HepG2 (cell line): ENCODE measurements around the gene DOHH.

ENCODE experiments used
- ATF3 ChIP-seq: sonication (generic); formaldehyde crosslinking; IDR thresholded peaks from 2 replicates; pipeline ENCODE4 v1.4.0; 2020; ENCODE audit warnings: missing genetic modification reagents
- CHD2 ChIP-seq: IDR thresholded peaks from 2 replicates; pipeline ENCODE4 v1.6.1; 2011; ENCODE audit warnings: low read depth, low read length, improper control_type of control experiment
- CTCF ChIP-seq: sonication (generic); formaldehyde crosslinking; IDR thresholded peaks from 2 replicates; pipeline ENCODE4 v1.5.0; 2020; ENCODE audit warnings: mild to moderate bottlenecking, missing genetic modification reagents, moderate library complexity
- GABPB1 ChIP-seq: IDR thresholded peaks from 2 replicates; pipeline ENCODE4 v1.6.1; 2016; ENCODE audit warnings: mild to moderate bottlenecking, missing genetic modification reagents, moderate library complexity, missing compliant biosample characterization
- HDAC1 ChIP-seq: sonication (generic); formaldehyde crosslinking; IDR thresholded peaks from 2 replicates; pipeline ENCODE4 v1.5.1; 2020; ENCODE audit warnings: mild to moderate bottlenecking, missing genetic modification reagents
- MAFF ChIP-seq: IDR thresholded peaks from 2 replicates; pipeline ENCODE4 v1.6.1; 2011; ENCODE audit warnings: low read depth, low read length, improper control_type of control experiment
- NFE2L1 ChIP-seq: sonication (generic); formaldehyde crosslinking; IDR thresholded peaks from 2 replicates; pipeline ENCODE4 v1.4.0; 2020; ENCODE audit warnings: missing genetic modification reagents, mild to moderate bottlenecking, borderline replicate concordance
- PAF1 ChIP-seq: IDR thresholded peaks from 2 replicates; pipeline ENCODE4 v1.6.1; 2016; ENCODE audit warnings: missing genetic modification reagents, missing compliant biosample characterization
- PCBP1 ChIP-seq: fragments of 200-400 bp; formaldehyde crosslinking; IDR thresholded peaks from 2 replicates; pipeline ENCODE4 v1.6.1; 2017; ENCODE audit warnings: mild to moderate bottlenecking, low read depth, low read length, borderline replicate concordance
- ZBTB20 ChIP-seq: sonication (generic); formaldehyde crosslinking; IDR thresholded peaks from 2 replicates; pipeline ENCODE4 v1.8.1; 2023; ENCODE audit warnings: missing genetic modification reagents, low read depth, mild to moderate bottlenecking, borderline replicate concordance
- TF ChIP-seq, protein P1 (sequence below): sonication (generic); formaldehyde crosslinking; IDR thresholded peaks from 2 replicates; pipeline ENCODE4 v1.4.0; 2020; ENCODE audit warnings: missing genetic modification reagents

- TF ChIP-seq CTCF (CRISPR knock-in tag) (no peak), CHD2 (no peak), HDAC1 (CRISPR knock-in tag) (no peak), ZBTB20 (CRISPR knock-in tag) (no peak), MAFF (no peak), GABPB1 (CRISPR knock-in tag) (no peak), NFE2L1 (no peak), PCBP1 (no peak), PAF1 (CRISPR knock-in tag) (no peak), ATF3 (CRISPR knock-in tag) (no peak)
- TF ChIP-seq, protein P1, sequence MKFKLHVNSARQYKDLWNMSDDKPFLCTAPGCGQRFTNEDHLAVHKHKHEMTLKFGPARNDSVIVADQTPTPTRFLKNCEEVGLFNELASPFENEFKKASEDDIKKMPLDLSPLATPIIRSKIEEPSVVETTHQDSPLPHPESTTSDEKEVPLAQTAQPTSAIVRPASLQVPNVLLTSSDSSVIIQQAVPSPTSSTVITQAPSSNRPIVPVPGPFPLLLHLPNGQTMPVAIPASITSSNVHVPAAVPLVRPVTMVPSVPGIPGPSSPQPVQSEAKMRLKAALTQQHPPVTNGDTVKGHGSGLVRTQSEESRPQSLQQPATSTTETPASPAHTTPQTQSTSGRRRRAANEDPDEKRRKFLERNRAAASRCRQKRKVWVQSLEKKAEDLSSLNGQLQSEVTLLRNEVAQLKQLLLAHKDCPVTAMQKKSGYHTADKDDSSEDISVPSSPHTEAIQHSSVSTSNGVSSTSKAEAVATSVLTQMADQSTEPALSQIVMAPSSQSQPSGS, result no peak
These were observed 2.5 kb downstream of the DOHH start for GRCh38 chr19:3497757-3498520.
